HL-60 (cell line): ENCODE results near the gene ABCA2.
"Not testable (repeated sequence)": the region's sequence is repeated elsewhere in the genome, so short reads cannot be mapped to it uniquely, and the experiment has no call there.

ENCODE experiments used
- DNase-seq, 2 experiments: peaks; one replicate each; pipeline ENCODE4 v3.0.0-alpha.2; 2010 to 2020; ENCODE audit warnings: low read depth in 1 of 2, low spot score in 1 of 2
- H3K27ac ChIP-seq: fragments of 250-450 bp; sonication (Bioruptor Pico); replicated peaks from 2 replicates; pipeline ENCODE4 v1.5.1; 2020; ENCODE audit warnings: mild to moderate bottlenecking, moderate library complexity
- H3K27me3 ChIP-seq: fragments of 250-450 bp; sonication (Bioruptor Pico); 2 replicates; pipeline ENCODE4 v1.5.1; 2021; ENCODE audit warnings: mild to moderate bottlenecking, moderate library complexity; ENCODE audit not compliant: insufficient read depth, poor library complexity, severe bottlenecking
- H3K4me3 ChIP-seq: replicated peaks from 2 replicates; pipeline ENCODE4 v1.5.1; 2011; ENCODE audit warnings: mild to moderate bottlenecking, control low read depth, low read length; ENCODE audit not compliant: insufficient read depth
- CTCF ChIP-seq: IDR thresholded peaks from one replicate; pipeline ENCODE4 v1.5.1; 2011; ENCODE audit warnings: low read length, control low read depth, inconsistent platforms; ENCODE audit not compliant: insufficient read depth
- GABPA ChIP-seq: IDR thresholded peaks from 2 replicates; pipeline ENCODE4 v1.6.1; 2012; ENCODE audit warnings: low read depth
- POLR2AphosphoS5 ChIP-seq: IDR thresholded peaks from 2 replicates; pipeline ENCODE4 v1.6.1; 2012; ENCODE audit warnings: low read depth
- SPI1 ChIP-seq: IDR thresholded peaks from 2 replicates; pipeline ENCODE4 v1.6.1; 2012; ENCODE audit warnings: low read depth, mild to moderate bottlenecking, borderline replicate concordance
- TF ChIP-seq, protein P1 (sequence below): IDR thresholded peaks from 2 replicates; pipeline ENCODE4 v1.6.1; 2012; ENCODE audit warnings: low read depth; ENCODE audit not compliant: insufficient replicate concordance

The ABCA2 gene

DNA sequence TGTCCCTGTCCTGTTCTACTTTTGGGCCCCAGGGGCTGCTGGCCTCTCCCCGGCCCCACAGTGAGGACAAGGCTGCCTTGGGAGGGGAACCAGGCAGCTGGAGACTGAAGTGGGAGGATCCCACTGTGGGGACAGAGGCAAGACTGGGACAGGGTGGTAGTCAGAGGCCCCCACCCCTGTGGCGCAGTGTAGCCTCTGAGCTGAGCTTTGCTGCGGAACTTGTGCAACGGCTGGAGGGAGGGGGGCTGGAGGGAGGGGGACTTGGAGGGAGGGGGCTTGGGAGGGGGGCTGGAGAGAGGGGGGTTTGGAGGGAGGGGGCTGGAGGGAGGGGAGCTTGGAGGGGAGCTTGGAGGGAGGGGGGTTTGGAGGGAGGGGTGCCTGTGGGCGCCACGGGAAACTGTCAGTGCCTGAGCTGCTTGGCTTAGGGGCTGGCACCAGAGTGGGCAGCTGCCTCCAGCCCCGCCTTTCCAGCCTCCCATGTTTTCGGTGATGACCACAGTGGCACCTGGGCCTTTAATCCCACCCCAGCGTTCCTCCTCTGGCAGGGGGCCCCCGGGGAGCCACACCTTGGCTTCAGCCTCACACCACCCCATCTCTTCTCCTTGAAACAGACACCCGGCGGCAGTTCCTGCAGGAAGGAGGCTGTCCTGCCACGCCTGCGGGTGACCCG is 6.1 kb upstream of the ABCA2 start:
- no peaks in the 10 kb centered on the region for H3K27me3 ChIP-seq
- H3K4me3 ChIP-seq: peak overlapping the region; percentile 88
- peak; percentile 95 for DNase-seq
- H3K27ac ChIP-seq: peak overlapping the region; percentile 98
- TF ChIP-seq, protein P1, sequence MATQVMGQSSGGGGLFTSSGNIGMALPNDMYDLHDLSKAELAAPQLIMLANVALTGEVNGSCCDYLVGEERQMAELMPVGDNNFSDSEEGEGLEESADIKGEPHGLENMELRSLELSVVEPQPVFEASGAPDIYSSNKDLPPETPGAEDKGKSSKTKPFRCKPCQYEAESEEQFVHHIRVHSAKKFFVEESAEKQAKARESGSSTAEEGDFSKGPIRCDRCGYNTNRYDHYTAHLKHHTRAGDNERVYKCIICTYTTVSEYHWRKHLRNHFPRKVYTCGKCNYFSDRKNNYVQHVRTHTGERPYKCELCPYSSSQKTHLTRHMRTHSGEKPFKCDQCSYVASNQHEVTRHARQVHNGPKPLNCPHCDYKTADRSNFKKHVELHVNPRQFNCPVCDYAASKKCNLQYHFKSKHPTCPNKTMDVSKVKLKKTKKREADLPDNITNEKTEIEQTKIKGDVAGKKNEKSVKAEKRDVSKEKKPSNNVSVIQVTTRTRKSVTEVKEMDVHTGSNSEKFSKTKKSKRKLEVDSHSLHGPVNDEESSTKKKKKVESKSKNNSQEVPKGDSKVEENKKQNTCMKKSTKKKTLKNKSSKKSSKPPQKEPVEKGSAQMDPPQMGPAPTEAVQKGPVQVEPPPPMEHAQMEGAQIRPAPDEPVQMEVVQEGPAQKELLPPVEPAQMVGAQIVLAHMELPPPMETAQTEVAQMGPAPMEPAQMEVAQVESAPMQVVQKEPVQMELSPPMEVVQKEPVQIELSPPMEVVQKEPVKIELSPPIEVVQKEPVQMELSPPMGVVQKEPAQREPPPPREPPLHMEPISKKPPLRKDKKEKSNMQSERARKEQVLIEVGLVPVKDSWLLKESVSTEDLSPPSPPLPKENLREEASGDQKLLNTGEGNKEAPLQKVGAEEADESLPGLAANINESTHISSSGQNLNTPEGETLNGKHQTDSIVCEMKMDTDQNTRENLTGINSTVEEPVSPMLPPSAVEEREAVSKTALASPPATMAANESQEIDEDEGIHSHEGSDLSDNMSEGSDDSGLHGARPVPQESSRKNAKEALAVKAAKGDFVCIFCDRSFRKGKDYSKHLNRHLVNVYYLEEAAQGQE: no peak
- no peak for TF ChIP-seq GABPA
- peak; percentile 37 for TF ChIP-seq POLR2AphosphoS5

DNA sequence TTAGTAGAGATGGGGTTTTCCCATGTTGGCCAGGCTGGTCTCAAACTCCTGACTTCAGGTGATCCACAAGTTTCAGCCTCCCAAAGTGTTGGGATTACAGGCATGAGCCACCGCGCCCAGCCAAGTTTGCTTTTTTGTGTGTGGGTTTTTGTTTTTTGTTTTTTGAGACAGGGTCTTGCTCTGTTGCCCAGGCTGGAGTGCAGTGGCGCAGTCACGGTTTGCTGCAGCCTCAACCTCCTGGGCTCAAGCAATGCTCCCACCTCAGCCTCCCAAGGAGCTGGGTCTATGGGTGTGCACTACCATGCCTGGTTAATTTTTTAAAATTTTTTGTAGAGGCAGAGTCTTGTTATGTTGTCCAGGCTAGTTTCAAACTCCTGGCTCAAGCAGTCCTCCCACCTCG is 5.4 kb upstream of the ABCA2 start:
- H3K27me3 ChIP-seq, DNase-seq: not testable (repeated sequence)
- H3K4me3 ChIP-seq: peak overlapping the region; percentile 88
- H3K27ac ChIP-seq: peak overlapping the region; percentile 98

GRCh38 chr9:137032858-137033257 is 4.8 kb upstream of the ABCA2 start:
- Histone ChIP-seq H3K27ac (peak overlapping the region; percentile 98), H3K27me3 (no peaks in the 10 kb centered on the region), H3K4me3 (peak overlapping the region; percentile 88)
- peak; percentile 97 to 98 for DNase-seq
- TF ChIP-seq CTCF (no peak), POLR2AphosphoS5 (peak; percentile 48)

DNA sequence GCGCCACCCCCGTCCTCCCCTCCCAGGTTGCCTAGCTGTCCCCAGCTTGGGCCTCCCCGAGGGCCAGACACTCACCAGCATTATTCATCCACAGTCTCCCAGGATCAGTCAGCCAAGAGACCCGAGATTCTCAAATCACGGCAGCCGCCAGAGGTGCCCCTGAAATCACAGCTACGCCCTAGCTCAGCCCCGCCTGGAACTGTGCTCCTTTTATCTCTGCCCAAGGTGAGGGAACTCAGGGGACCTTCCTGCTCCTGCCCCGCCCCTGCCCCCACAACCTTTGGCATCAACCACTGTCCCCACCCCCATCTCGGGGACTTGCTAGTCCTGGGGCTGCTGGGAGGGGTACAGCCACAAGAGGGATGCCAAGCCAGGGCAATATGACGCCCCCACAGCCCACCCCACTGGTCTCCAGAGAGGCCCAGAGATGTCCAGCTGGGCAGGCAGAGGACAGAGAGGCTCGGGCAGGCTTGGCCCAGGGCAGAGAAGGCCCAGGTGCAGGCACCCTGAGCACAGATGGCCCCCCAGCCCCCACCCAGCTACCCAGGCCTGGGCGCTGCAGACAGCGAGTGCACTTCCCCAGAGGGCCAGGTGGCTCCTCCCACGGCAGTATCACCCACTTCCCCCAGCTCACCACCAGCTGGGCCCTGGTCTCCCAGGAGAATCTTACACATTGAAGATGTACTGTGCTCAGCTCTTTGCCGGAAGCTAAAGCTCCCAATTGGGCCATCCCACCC is 4.0 kb upstream of the ABCA2 start, which contains the start of gene FUT7:
Gene FUT7, minus strand, starts transcription at position 185 of the 737 bp plus-strand sequence. Its CDS starts 97 bp downstream, at position 88.
- Histone ChIP-seq H3K4me3 (peak within 1 kb of the TSS; percentile 88), H3K27me3 (no peaks in the 10 kb centered on the region), H3K27ac (peak within 1 kb of the TSS; percentile 98)
- peak; percentile 74 to 91 for DNase-seq
- TF ChIP-seq POLR2AphosphoS5: peak; percentile 88
- TF ChIP-seq, protein P1: no peak
- peak; percentile 96 for TF ChIP-seq SPI1

DNA sequence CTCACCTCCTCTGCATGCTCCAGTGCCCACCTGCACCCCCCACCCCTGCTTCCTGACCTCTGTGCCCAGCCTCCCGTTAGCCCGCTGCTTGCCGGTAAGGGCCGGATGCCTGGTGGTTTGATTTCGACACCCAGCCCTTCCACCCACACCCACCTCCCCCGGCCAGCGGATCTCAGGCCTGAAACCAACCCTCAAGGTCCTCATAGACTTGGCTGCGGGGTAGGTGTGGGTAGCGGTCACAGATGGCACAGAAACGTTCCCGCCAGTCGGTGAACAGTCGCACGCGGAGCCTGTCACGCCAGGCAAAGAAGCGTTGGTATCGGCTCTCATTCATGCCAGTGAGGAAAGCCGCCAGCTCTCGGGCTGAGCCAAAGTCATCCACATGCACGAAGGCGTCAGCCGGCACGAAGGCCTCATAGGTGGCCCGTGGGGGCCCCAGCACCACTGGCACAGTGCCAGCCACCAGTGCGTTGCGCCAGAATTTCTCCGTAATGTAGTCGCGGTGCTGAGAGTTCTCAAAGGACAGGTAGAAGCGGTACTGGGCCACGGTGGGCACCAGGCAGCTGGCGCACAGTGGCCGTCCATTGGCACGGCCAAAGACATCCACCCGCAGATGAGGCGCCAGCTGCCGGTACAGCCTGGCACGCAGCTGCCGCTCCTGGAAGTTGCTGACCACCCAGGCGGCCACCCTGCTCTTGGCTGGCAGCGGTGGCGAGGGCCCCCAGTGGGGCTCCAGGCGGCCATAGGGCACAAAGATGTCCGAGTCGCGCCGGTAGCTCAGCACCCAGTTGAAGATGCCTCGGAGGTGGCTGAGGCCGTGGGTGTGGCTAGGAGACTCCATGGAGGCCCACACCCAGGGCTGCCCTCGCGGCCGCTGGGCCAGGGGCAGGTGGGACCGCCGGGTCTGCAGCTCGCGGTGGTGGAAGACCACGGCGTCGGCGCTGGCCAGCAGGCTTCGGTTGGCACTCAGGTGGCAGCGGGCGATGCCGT is 2.8 kb upstream of the ABCA2 start:
- H3K4me3 ChIP-seq: peak overlapping the region; percentile 88
- peak overlapping the region; percentile 98 for H3K27ac ChIP-seq
- DNase-seq: peak; percentile 96 to 99
- no peak for TF ChIP-seq CTCF
- TF ChIP-seq POLR2AphosphoS5: peak; percentile 99
- TF ChIP-seq SPI1: peak; percentile 2; the same call in 1 of the 2 replicates
- TF ChIP-seq, protein P1: peak; percentile 60
- TF ChIP-seq GABPA: peak; percentile 37; the same call in 1 of the 2 replicates
- H3K27me3 ChIP-seq: no peaks in the 10 kb centered on the region
